Activated CD4-positive, CD25-positive, alpha-beta regulatory T cell treated with anti-CD3 and anti-CD28 coated beads, Interleukin-2, amount 50 U/mL, for 72 hours (primary cell): ENCODE data around the gene PGLYRP4.

Experiments used
- DNase-seq: peaks from one replicate; pipeline ENCODE4 v3.0.0; 2021

The PGLYRP4 gene, protein sequence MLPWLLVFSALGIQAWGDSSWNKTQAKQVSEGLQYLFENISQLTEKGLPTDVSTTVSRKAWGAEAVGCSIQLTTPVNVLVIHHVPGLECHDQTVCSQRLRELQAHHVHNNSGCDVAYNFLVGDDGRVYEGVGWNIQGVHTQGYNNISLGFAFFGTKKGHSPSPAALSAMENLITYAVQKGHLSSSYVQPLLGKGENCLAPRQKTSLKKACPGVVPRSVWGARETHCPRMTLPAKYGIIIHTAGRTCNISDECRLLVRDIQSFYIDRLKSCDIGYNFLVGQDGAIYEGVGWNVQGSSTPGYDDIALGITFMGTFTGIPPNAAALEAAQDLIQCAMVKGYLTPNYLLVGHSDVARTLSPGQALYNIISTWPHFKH

GRCh38 chr1:153348511-153349362, at the start of gene PGLYRP4:
TSS of gene PGLYRP4 (minus strand) at chr1:153348841. CDS start at chr1:153347932, 909 bp downstream.
- no peak for DNase-seq

- DNase-seq = no peak
Measured at GRCh38 chr1:153397924-153398651, 49.4 kb upstream of the PGLYRP4 start.

DNA sequence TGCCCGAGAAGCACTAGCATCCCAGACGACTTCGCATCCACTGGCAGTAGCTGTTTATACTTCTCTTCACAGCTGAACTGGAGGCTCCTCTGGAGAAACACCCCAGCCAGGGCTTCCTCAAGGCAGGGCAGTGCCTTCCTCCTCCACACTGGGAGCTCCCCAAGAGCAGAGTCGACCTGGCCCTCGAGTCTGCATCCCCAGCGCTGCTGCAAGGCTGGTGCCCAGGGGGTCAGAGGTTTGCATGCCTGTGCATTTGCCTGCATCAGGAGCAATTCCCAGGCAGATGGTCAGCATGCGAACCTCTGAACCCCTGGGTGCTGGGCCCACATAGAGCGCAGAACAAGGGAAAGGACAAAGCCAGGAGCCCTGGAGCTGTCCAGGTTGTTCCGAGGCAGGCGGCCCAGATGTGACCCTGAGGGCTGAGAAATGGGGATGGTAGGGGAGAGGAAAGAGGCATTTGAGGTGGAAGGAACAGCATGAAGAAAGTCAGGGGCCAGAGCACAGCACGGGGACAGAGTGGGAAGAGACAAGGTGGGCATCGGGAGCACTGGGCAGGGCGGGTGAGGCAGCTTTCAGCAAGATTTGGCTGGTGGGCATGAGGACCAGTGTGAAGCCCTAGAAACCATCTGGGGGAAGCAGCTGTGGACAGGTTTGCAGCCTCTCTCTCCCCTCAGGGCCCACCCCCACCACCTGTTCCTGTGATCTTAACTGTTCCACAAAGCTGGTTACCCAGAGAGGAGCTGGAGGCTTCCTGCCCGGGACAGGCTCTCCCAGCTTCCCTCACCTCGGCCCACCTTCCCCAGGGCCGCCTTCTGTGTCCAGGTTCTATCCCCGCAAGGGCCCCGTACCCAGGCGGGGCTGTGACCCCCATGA, 48.6 kb upstream of the PGLYRP4 start:
- no peak for DNase-seq

DNA sequence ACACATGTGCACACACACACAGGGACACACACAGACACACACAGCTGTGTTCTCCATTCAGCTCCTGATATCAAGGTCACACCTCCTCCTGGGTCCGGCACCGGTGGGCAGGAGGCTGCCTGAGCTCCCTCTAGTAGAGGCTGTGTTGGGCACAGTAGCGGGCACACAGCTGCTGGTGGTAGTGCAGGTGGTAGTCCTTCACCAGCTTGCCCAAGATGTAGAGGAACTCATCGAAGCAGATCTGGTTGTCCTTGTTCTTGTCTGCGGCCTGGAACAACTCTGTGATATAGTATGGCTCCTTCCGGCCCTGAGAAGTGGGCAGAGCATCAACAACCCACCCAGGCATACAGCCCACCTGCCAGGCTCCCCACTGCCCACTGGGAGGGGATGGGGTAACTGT, 47.8 kb upstream of the PGLYRP4 start:
- DNase-seq = no peak

DNA sequence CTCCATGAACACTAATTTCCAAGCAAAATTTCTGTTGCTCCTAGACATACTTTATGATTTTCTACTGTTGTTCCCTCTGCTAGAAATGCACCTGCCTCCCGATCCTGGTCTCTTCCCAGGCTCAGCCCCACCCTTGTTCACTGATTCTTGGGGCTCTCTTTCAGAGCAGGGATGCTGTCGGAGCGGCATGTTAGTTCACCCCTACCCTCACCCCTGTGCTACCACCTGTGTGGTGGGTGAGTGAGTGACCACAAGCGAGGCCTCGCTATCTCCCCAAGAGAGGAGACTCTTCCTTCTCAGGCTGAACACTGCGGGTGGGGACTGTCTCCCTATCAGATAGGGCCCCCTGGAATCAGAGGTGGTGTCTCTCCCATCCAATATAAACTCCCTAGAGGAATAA, 47.1 kb upstream of the PGLYRP4 start:
- DNase-seq = no peak

DNA sequence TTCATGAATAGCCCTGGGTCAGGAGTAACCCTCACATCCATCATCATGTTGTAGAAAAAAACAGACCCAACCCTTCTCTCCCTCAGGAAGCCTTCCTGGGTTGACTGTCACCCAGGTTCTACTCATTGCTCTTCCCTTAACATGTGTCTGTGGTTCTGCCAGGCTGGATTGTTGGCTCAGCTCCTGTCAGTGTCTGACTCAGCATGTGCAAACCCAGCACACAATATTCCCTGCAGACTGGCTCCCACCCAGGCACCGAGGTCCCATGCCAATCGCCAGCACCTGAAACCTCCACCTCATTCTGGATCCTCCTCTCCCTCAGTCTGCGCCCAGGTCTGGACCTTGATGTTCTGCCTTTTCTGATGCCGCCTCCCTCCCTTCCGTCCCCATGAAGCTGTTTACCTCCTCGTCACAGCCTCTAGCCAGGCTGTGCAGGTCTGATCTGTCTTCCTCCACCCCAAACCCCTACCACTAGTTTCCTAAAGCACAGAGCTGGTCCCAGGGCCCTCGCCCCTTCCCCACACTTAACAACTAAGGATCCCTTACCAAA, 46.6 kb upstream of the PGLYRP4 start:
- DNase-seq = no peak

DNA sequence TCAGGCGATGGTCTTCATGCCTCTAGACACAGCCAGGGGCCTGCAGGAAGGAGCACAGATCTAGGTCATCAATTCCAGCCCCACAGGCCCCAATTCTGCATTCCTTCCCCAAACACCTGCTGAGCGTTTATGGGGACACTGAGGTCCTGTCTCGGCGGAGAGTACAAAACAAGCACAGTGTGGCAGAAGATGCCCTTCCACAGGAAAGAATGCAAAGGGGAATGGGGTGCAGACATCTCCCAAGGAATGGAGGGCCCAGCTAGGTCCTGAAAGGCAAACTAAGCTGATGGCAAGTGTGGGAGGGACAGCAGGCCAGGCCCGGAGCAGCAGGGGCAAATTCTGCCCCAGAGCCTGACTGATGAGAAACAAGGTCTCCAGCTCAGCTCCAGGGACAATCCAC, 45.8 kb upstream of the PGLYRP4 start:
- no peak for DNase-seq

- DNase-seq = no peak
Measured at GRCh38 chr1:153393926-153394325, 45.3 kb upstream of the PGLYRP4 start.

DNA sequence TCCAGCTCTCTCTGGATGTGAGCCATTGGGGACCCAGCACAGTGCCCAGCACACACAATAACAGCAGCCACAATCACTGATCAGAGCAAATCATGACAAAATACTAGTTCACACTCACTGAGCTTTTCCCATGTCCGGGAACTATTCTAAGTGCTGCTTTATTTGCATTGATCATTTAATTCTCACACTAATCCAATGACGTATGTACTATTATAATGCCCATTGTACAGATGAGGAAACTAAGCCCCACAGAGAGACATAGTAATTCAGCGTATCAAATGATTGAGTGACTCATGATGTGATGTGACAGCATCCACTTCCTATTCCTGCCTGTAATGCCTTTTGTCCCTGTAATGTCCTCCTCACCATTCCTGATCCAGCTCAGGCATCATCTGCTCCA, 44.2 kb upstream of the PGLYRP4 start:
- no peak for DNase-seq

DNA sequence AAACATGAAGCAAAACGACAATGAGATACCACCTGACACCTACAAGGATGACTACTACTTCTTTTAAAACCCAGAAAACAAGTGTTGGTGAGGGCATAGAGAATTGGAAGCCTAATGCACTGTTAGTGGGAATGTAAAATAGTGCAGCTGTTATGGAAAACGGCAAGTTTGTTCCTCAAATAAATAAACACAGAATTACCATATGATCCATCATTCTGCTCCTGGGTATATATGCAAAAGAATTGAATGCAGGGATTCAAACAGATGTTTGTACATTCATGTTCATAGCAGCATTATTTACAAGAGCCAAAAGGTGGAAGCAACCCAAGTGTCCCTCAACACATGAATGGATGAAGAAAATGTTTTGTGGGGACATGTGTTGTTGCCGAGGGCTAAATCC, 43.6 kb upstream of the PGLYRP4 start:
- no peak for DNase-seq

GRCh38 chr1:153390938-153391710, 42.5 kb upstream of the PGLYRP4 start, which contains the start of gene S100A8:
TSS of gene S100A8 (minus strand) at chr1:153391073. CDS start at chr1:153390535, 538 bp downstream.
- DNase-seq = no peak

DNA sequence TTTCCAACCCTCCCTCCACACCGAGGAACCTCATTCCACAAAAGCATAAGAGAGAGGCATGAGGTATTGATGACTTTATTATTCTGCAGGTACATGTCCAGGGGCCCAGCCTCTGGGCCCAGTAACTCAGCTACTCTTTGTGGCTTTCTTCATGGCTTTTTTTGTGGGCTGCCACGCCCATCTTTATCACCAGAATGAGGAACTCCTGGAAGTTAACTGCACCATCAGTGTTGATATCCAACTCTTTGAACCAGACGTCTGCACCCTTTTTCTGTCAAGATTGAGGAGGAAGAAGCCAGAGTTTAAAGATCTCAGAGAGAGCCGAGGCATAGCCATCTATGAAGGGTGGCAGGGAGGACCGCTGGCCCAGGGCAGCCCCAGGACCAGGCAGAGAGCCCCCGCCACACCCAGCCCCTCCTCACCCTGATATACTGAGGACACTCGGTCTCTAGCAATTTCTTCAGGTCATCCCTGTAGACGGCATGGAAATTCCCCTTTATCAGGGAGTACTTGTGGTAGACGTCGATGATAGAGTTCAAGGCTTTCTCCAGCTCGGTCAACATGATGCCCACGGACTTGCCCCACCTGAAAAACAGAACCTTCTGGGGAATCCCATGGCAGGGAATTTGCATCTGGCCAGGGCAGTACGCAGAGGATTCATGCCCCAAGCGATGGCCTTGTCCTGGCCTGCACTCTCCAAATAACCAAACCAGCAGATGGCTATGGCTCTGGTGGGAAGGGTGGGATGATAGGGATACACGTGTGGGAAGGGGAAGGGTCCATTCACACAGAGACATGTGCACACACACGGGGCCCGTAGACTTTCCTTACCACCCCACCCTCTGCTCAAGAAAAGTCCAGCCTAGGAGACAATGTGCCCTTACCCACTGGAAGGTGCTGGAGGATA, 41.6 kb upstream of the PGLYRP4 start:
- no peak for DNase-seq

DNA sequence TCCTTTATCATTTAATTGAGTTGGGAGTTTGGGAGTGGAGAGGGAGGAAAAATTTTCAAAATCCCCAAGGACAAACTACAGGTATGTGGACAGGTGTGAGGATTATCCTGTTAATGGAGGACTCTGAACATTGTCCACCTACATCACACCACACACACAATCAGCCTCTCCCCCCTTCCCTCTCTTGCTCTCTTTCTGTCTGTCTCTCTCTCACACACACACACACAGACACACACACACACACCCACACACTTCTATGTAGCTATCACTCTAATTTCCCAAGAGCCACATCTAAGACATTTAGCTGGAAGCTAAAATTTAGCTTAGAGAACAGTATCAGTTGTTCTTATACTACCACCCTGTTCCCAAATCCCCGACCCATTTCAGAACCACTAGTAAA, 40.8 kb upstream of the PGLYRP4 start:
- no peak for DNase-seq

DNA sequence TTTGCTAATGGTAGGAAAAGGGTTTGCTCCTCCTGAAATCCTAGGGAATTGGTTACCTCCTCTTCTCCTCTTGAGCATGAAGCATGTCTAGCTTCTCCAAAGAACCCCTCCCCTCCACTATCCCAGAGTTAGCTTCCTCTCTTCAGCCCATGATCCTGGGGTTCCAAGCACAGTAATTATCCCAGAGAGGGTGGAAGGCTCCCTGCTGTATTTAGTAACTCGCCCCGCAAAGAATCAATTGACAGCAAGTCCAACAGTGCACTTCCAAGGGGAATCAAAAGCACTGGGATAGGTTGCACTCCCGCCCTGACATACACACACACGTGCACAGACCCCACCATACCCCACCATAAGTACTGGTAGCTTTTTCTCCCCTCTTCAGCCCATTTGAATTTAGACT, 39.1 kb upstream of the PGLYRP4 start:
- no peak for DNase-seq

DNA sequence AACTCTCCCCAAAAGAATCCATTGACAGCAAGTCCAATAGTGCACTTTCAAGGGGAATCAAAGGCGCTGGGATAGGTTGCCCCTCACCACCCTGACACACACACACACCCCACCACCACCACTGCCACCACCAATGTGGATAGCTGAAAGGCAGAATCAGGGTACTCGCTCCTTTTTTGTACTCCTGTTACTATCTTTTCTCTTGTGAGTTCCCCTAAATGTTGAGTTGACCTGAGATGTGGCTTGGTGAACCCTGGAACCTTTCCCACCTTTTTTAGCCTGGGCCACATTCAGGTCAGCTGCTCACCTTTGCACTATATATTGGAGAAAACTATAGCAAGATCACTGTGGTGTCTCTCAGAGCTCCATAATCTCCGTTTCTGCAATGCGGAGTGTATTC, 38.4 kb upstream of the PGLYRP4 start:
- no peak for DNase-seq

- DNase-seq = no peak
Measured at GRCh38 chr1:153386500-153386901, 37.9 kb upstream of the PGLYRP4 start.

DNA sequence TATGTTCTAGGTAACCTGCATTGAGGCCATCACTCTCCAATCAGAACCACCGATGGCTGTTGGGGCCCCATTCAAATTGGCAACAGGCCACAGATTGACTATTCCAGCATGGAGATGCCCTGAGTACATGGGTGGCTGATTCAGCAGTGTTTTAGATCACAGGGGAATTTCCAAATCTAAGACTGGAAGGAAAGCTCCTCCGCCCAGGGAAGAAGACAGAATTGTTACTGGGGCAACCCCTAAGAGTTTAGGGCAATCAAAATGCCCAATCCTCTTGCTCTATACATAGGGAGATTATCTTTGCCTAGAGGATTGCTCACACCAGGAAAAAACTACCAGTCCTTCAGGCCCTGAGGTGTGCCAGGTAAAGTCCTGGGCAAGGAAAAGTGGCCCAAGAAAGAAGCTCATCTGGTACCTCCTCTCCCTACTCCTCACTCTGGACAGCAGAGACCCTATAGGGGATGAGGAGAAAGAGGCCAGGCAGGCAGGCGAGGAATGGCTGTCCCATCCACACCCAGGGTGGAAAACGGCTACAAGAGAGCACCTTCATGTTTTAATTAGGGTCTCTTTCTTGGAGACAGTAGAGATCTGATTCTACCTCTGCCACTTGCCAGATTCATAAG, 36.4 kb upstream of the PGLYRP4 start:
- no peak for DNase-seq

- no peak for DNase-seq
Measured at GRCh38 chr1:153380711-153381110, 32.1 kb upstream of the PGLYRP4 start.

DNA sequence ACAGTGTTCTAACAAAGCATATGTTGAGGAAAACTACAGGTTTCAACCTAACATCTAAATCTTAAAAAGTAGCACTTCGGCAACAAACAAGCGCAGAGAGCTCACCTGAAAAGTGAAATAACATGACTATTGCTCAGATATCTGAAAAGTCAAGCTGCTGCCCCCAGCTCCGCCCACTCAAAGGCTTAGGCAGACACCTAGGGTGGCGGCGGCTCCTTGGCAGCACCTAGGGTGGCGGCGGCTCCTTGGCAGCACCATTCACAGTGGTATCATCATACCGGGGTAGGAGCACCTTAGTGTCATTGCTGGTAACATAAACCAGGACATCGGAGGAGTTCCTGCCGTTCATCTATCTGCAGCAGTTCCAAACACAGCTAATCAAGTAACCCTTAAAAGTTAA, 30.9 kb upstream of the PGLYRP4 start:
- DNase-seq = no peak

- DNase-seq = no peak
Measured at GRCh38 chr1:153375511-153375910, 26.9 kb upstream of the PGLYRP4 start, which contains the start of gene S100A12. TSS of gene S100A12 (minus strand) at chr1:153375621. CDS start at chr1:153374592, 1,029 bp downstream.
